Measurements from ENCODE around the gene SEC61A1.

The SEC61A1 gene

DNA sequence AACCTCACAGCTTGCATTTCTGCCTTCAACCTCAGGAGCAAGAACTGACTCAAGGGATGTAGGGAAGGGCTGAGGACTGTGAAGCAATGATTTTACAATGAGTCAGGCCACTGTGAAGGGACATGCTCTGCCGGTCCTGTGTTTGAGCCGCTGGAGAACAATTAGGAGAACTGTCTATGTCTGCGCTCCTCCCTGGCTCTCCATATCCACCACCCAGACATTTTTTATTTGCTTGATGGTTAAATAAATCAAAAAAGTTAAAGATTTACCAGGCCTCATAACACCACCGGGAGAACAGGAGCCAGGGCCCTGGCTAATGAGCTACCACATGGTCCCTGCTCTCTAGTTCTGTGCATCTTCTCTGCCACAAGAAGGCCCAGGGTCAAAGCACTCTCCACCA lies 29.6 kb downstream of the SEC61A1 start:
- TF ChIP-seq, protein P1, sequence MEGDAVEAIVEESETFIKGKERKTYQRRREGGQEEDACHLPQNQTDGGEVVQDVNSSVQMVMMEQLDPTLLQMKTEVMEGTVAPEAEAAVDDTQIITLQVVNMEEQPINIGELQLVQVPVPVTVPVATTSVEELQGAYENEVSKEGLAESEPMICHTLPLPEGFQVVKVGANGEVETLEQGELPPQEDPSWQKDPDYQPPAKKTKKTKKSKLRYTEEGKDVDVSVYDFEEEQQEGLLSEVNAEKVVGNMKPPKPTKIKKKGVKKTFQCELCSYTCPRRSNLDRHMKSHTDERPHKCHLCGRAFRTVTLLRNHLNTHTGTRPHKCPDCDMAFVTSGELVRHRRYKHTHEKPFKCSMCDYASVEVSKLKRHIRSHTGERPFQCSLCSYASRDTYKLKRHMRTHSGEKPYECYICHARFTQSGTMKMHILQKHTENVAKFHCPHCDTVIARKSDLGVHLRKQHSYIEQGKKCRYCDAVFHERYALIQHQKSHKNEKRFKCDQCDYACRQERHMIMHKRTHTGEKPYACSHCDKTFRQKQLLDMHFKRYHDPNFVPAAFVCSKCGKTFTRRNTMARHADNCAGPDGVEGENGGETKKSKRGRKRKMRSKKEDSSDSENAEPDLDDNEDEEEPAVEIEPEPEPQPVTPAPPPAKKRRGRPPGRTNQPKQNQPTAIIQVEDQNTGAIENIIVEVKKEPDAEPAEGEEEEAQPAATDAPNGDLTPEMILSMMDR (IDR thresholded peaks at IDR 0.05; ENCODE audit: low read depth, low read length) = no peak
- no peak overlapping the region for H3K4me3 ChIP-seq (ENCODE audit: low read depth, low read length)

DNA sequence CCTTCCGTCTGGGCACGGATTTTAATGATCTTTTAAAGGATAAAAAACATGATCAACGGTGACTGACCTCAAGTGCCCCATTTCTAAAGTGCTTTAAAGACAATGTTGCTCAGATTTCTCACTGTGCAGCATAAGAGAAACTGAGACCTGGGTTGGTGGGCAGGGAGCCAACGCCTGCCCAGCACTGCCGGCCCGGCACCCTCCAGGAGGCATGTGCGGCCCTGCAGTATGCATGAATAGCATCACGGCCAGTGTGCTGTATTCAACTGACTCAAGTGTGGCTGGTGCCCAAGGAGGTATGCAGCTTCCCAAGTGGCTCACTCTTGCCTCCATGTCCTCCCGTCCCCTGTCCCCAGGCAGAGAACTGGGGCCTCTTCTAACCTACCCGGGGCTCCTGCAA lies 30.3 kb downstream of the SEC61A1 start:
- TF ChIP-seq, protein P1 (IDR thresholded peaks at IDR 0.05; ENCODE audit: low read depth, low read length) = no peak
- no peak overlapping the region for H3K4me3 ChIP-seq (ENCODE audit: low read depth, low read length)

DNA sequence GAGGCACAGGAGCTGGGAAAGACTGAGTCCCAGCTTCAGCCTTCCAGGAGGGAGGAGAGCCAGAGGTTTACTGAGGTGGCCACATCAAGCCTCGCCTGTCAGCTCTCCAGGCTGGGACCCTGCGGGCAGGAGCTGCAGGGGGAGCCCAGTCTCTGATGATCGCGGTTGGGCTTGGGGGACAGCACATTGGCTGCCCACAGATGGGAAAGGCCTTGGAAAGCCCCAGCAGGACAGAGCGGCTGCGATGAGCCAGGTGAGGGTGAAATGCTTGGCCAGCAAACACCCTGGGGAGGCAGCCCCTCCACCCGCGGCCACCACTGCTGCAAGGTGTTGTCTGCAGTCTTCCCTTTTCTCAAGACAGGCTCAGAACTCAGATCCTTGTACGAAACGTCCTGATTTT lies 31.2 kb downstream of the SEC61A1 start:
- TF ChIP-seq, protein P1 (IDR thresholded peaks at IDR 0.05; ENCODE audit: low read depth, low read length) = no peak

DNA sequence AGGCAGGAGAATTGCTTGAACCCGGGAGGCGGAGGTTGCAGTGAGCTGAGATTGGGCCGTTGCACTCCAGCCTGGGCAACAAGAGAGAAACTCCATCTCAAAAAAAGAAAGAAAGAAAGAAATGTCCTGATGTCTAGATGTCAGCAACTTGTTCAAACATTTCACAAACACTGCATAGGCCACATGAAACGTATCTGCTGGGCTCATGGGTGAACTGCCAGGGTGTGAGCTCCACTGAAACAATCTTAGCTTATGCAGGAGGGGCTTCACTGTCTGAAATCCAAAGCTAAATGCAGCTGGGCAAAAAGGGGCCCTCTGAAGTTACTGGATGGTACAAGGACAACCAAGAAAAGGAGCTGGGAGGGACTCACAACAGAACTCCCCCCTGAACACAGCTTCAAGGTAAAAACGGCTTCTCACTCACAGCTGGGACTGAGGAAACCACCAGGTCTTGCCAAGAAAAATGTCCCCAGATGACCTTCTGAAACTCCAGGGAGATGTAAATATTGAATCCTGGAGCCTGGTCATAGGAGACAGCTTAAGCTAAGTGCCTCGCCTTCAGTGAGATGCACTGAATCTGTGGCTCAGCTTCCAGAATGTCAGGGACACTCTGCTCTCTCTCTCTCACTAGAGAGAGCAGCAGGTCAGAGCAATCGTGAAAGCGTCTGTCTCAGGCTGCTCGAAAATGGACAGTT lies 31.9 kb downstream of the SEC61A1 start:
- H3K4me3 ChIP-seq (ENCODE audit: low read depth, low read length) = no peak overlapping the region
- TF ChIP-seq, protein P1 (IDR thresholded peaks at IDR 0.05; ENCODE audit: low read depth, low read length) = no peak

More for the DNA sequence above, 31.2 kb downstream of the SEC61A1 start:
- H3K4me3 ChIP-seq (ENCODE audit: low read depth, low read length) = no peak overlapping the region

DNA sequence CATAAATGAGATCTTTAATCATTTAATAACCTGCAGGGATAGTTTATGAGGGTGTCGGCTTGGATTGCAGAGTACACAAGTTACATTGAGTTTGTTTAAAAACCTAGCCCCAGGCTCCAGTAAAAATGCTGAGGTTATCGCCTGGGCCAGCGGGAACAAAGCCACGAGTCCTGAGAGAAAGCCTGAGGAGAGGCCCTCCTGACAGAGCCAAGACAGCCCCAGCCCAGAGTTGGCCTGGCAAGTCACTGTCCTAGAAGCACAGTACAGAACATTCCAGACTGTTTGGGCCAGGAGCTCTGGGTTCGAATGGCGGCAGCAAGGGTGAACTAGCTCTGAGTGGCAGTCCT lies 32.4 kb downstream of the SEC61A1 start:
- TF ChIP-seq, protein P1 (IDR thresholded peaks at IDR 0.05; ENCODE audit: low read depth, low read length) = no peak
- no peak overlapping the region for H3K4me3 ChIP-seq (ENCODE audit: low read depth, low read length)

DNA sequence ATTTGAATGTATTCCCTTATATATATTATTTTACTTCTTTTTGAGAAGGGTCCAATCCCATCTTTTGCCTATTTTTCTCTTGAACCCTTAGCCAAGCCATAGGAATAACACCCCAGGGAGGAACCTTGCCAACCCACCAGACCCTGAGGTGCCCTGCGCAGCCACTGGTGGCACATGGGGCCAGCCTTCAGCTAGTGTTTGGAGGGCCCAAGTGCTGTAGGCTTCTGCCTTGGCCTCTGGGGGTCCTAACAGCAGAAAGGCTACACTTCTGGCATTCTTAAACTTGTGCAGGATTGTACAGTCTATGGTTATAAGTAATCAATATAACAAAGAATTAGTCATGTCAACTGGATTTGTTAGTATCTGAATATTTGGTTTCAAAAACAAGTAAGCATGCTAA lies 36.9 kb downstream of the SEC61A1 start:
- TF ChIP-seq, protein P1 (IDR thresholded peaks at IDR 0.05; ENCODE audit: low read depth, low read length) = no peak
- H3K4me3 ChIP-seq (ENCODE audit: low read depth, low read length) = no peak overlapping the region

DNA sequence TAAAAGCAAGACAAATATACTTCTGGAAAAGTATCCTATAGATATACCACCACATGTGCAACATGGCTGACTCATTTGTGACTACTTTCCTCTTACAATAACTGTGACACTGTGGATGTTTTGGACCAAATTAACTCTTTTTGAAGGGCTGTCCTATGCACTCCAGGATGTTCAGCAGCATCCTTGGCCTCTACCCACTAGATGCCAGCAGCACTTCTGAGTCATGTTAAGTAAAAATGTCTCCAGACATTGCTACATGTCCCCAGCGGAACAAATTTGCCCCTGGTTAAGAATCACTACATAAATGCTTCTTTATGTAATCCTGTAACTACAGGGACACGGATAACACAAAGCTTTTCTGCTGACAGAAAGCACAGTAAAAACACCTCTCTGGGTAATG lies 39.3 kb downstream of the SEC61A1 start:
- no peak overlapping the region for H3K4me3 ChIP-seq (ENCODE audit: low read depth, low read length)
- TF ChIP-seq, protein P1 (IDR thresholded peaks at IDR 0.05; ENCODE audit: low read depth, low read length) = no peak
